ENCODE data around the gene NEDD9. TPM values are rescaled to one million over a fixed set of nuclear protein-coding genes. Genes with fewer than 3 reads are reported as not detected.
A peak's percentile ranks its signal among the peaks of the same experiment; 100 is the strongest.

NEDD9 gene
- total and polyA plus RNA-seq, 2 of the 13 experiments (the other 11 are each of a cell fraction or from before 2014, with no cell fraction given): 27.1 to 389 TPM

DNA sequence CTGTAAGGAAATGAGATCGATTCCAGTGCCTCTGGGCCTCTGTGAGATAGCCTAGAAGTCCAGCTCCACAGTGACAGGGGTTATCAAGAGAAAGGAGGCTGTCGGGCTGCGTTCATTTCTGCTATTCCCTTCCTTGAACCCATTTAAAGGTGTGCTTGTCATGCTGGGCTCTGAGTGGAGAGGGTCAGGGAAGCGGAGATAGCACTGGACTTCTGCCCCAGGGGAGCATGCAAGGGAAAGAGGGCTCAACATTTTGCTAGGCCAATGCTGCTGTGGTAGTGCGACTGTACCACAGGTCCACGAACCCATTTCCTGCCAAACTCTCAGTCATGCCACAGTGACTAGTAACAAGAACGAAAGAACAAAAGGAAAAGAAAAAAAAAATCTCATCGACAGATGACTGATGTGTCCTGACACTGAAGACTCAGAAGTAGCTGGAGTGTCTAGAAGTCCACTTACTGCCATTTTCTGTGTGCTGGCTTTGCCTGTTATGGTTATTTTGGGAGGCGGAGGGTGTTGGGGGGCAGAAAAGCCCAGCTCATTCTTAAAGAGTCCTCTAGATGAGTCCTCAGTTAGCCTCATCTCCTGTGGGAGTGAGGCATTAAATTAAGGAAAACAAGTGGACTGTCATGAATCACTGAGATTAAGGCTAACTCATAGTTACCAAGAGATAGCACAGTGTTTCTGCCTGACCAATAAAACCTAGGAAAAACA lies 8.1 kb downstream of the NEDD9 start:
- 64% methylated on average over 9 of the region's 9 CpGs for WGBS (ENCODE audit: low lambda C conversion rate)
- Histone ChIP-seq H3K27me3 (ENCODE audit: control insufficient read depth in 1 of 2, insufficient read depth in 2 of 2, low read length in 2 of 2) (no peaks in the 10 kb centered on the region; a peak in 1 of 5 replicates), H3K4me2 (ENCODE audit: low read depth, low read length) (peak overlapping the region; percentile 79), H4K20me1 (ENCODE audit: insufficient read depth, low read length) (peaks cover 97% of the 10 kb centered on the region), H3K4me1 (ENCODE audit: insufficient read depth, low read length) (peaks cover 91% of the 10 kb centered on the region), H3K4me3 (replicated peaks in 1 of 3; ENCODE audit: insufficient read depth in 1 of 3, low read depth in 2 of 3, low read length in 3 of 3) (peak overlapping the region; percentile 6 to 49 (median 25); a peak in 5 of 6 replicates), H3K36me3 (replicated peaks in 1 of 2; ENCODE audit: control insufficient read depth in 1 of 2, insufficient read depth in 2 of 2, low read length in 2 of 2) (peaks cover 20 to 71% of the 10 kb centered on the region in 2 experiments), H3K79me2 (ENCODE audit: insufficient read depth, low read length) (peaks cover 98% of the 10 kb centered on the region), H3K9ac (ENCODE audit: insufficient read depth, low read depth, low read length) (peak overlapping the region; percentile 49; the same call in 1 of the 2 replicates), H3K27ac (ENCODE audit: extremely low read length, insufficient read depth, low read length) (peak overlapping the region; percentile 31), H3K9me3 (ENCODE audit: low read length) (no peaks in the 10 kb centered on the region), H2AFZ (ENCODE audit: low read length) (no peak overlapping the region)
- no peak for DNase-seq (ENCODE audit: low spot score)
- intact Hi-C loops (cut with micrococcal nuclease; ENCODE audit: unreplicated experiment) (no loop called here), in situ Hi-C loops (cut with HindIII; ENCODE audit: extremely low pct_ligation_motif_present, low pct_unique_long_range_greater_than_20kb) (no loop called here)
- no peak for FAIRE-seq
- no peak for ATAC-seq
- ChIA-PET POLR2A (interaction anchor here (0.6 to 7.7 kb wide), 2 partner anchors 8 to 174 kb away, joined by 3 to 106 read pairs; partner anchors contain the start of gene NEDD9), CTCF (ENCODE audit: low intra/inter-chr PET ratio, low total read pairs) (no interaction called here)
- no TSS peak for BruUV-seq (replicated peaks)
- TF ChIP-seq ZNF879 (CRISPR knock-in tag; IDR thresholded peaks at IDR 0.05) (no peak), NFIB (CRISPR knock-in tag; IDR thresholded peaks at IDR 0.05; ENCODE audit: borderline replicate concordance) (0 out of 2 replicates have a peak, but pooled peaks have one; percentile 49), ZXDC (CRISPR knock-in tag; IDR thresholded peaks at IDR 0.05) (no peak), ZNF619 (CRISPR knock-in tag; IDR thresholded peaks at IDR 0.05) (0 out of 2 replicates have a peak, but pooled peaks have one; percentile 37), MIXL1 (CRISPR knock-in tag; IDR thresholded peaks at IDR 0.05) (no peak), LCORL (IDR thresholded peaks at IDR 0.05) (no peak), LCORL (CRISPR knock-in tag; IDR thresholded peaks at IDR 0.05) (peak; percentile 47), ZNF329 (CRISPR knock-in tag; IDR thresholded peaks at IDR 0.05; ENCODE audit: low read depth) (no peak), ZNF687 (CRISPR knock-in tag; IDR thresholded peaks at IDR 0.05) (peak; percentile 35; the same call in 1 of the 2 replicates), ZNF432 (CRISPR knock-in tag; IDR thresholded peaks at IDR 0.05; ENCODE audit: borderline replicate concordance) (no peak), ZMYM2 (CRISPR knock-in tag; IDR thresholded peaks at IDR 0.05) (no peak), ISX (CRISPR knock-in tag; conservative IDR thresholded peaks at IDR 0.05) (no peak), ZNF720 (CRISPR knock-in tag; IDR thresholded peaks at IDR 0.05) (no peak), SALL1 (CRISPR knock-in tag; IDR thresholded peaks at IDR 0.05) (peak; percentile 24; the same call in 1 of the 2 replicates), FOXO4 (CRISPR knock-in tag; conservative IDR thresholded peaks at IDR 0.05) (0 out of 2 replicates have a peak, but pooled peaks have one; percentile 21), ZNF331 (CRISPR knock-in tag; IDR thresholded peaks at IDR 0.05) (no peak), ZMAT3 (CRISPR knock-in tag; conservative IDR thresholded peaks at IDR 0.05) (no peak), POLR2A (IDR thresholded peaks at IDR 0.05; ENCODE audit: insufficient read depth in 1 of 2, low read depth in 2 of 2, low read length in 2 of 2) (peak; percentile 7 to 37; a peak in 3 of 4 replicates)

Measured in HepG2 (cell line).